OCI-LY7 (cell line): Measurements from ENCODE around the gene RBM44. TPM values are rescaled to one million over a fixed set of nuclear protein-coding genes. Genes with fewer than 3 reads are reported as not detected.

Experiments used
- BruUV-seq: library from RNA; stranded (reverse); fragments of 400-500 nt; replicated peaks from 2 replicates; lab custom pipeline; 2021; lab: Mats Ljungman, UMichigan
- CTCF ChIA-PET: fragments of 300-600 bp; sonication (Branson Sonifier 250); formaldehyde crosslinking; loops from one replicate; lab custom pipeline; 2022; ENCODE audit warnings: antibody characterized with exemption; ENCODE audit not compliant: unreplicated experiment; lab: Charles Lee
- POLR2A ChIA-PET: fragments of 300-600 bp; sonication (Branson Sonifier 250); formaldehyde crosslinking; loops from one replicate; lab custom pipeline; 2022; ENCODE audit warnings: antibody characterized with exemption; lab: Charles Lee
- DNase-seq: peaks from one replicate; pipeline ENCODE4 v3.0.0-alpha.2; 2015; ENCODE audit warnings: low spot score
- H2AFZ ChIP-seq: fragments of 200-600 bp; sonication (generic), shearing (Covaris generic); 2 replicates; pipeline ENCODE4 v1.6.1; 2014; ENCODE audit warnings: mild to moderate bottlenecking, antibody characterized with exemption, low read length, moderate library complexity
- H3K27ac ChIP-seq: fragments of 200-600 bp; sonication (generic); 2 replicates; pipeline ENCODE4 v1.5.1; 2014; ENCODE audit warnings: mixed run types, low read depth, mild to moderate bottlenecking, moderate library complexity, low read length, inconsistent platforms; ENCODE audit not compliant: poor library complexity, severe bottlenecking
- H3K36me3 ChIP-seq: fragments of 200-600 bp; sonication (generic); 2 replicates; pipeline ENCODE4 v1.6.1; 2014; ENCODE audit warnings: mild to moderate bottlenecking, antibody characterized with exemption, low read length, moderate library complexity, mixed read lengths; ENCODE audit not compliant: insufficient read depth
- H3K4me1 ChIP-seq: fragments of 200-600 bp; sonication (generic); 2 replicates; pipeline ENCODE4 v1.5.1; 2014; ENCODE audit warnings: mild to moderate bottlenecking, low read length; ENCODE audit not compliant: insufficient read depth, poor library complexity, severe bottlenecking
- H3K4me2 ChIP-seq: fragments of 200-600 bp; sonication (generic); 2 replicates; pipeline ENCODE4 v1.6.1; 2014; ENCODE audit warnings: mild to moderate bottlenecking, low read length
- H3K4me3 ChIP-seq: fragments of 200-600 bp; sonication (generic); 2 replicates; pipeline ENCODE4 v1.5.1; 2014; ENCODE audit warnings: mild to moderate bottlenecking, low read depth, low read length; ENCODE audit not compliant: poor library complexity, severe bottlenecking
- H3K79me2 ChIP-seq: fragments of 200-600 bp; sonication (generic); 2 replicates; pipeline ENCODE4 v1.6.1; 2016; ENCODE audit warnings: low read depth, mild to moderate bottlenecking, low read length, moderate library complexity, mixed read lengths; ENCODE audit not compliant: insufficient read depth
- H3K9me2 ChIP-seq: fragments of 200-600 bp; sonication (generic); 2 replicates; pipeline ENCODE4 v1.6.1; 2016; ENCODE audit warnings: mild to moderate bottlenecking, low read length, mixed read lengths; ENCODE audit not compliant: insufficient read depth
- H3K9me3 ChIP-seq: fragments of 200-600 bp; sonication (generic); 2 replicates; pipeline ENCODE4 v1.6.1; 2014; ENCODE audit warnings: mild to moderate bottlenecking, mixed run types, low read length, mixed read lengths
- H4K20me1 ChIP-seq: fragments of 200-600 bp; sonication (generic); 2 replicates; pipeline ENCODE4 v1.6.1; 2014; ENCODE audit warnings: mild to moderate bottlenecking, antibody characterized with exemption, low read length, moderate library complexity, mixed read lengths; ENCODE audit not compliant: insufficient read depth
- EZH2phosphoT487 ChIP-seq: fragments of 200-600 bp; sonication (generic); IDR thresholded peaks from 2 replicates; pipeline ENCODE4 v1.6.1; 2018; ENCODE audit warnings: low read depth, borderline replicate concordance, mild to moderate bottlenecking, mixed run types, antibody characterized with exemption, low read length, moderate library complexity, mixed read lengths
- intact Hi-C: fragments of 100-400 bp; cut with micrococcal nuclease; formaldehyde crosslinking; loops from one replicate; pipeline ENCODE4 v1.10.0; 2022; ENCODE audit not compliant: unreplicated experiment
- total RNA-seq, 2 experiments: library from RNA; depleted of rRNA in 1 of 2; stranded (reverse); fragments of >200 nt in 1 of 2; shearing (Covaris generic) in 1 of 2; gene quantifications; 2 replicates each; pipeline ENCODE4 v1.2.3, GENCODE V29; 2014 to 2022
- TF ChIP-seq, protein P1 (sequence below): fragments of 200-600 bp; sonication (generic); conservative IDR thresholded peaks from 2 replicates; pipeline ENCODE4 v1.5.1; 2014; ENCODE audit warnings: mild to moderate bottlenecking, antibody characterized with exemption, low read length, moderate library complexity, mixed read lengths

Gene RBM44
- total RNA-seq, 2 experiments from 2014 or later = 0.72 to 1.2 TPM

DNA sequence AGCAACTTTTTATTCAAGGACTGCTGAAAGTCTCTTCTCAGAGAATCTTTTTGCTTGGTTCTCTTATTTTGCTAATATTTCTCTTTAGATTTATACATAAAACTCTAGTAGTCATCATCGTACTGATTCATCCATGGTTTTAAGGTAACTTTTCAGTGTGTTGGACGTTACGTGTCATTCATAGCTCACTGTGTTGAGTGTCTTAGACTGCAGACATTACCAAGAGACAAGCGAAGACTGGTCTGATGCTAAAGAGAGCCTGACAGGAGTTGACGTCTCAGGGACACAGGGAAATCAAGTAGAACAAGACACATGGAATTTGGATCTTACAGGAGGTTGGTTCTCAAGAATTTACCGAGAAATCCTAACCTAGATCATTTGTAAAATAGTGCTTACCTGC is 25.5 kb downstream of the RBM44 start:
- H3K4me1 ChIP-seq = no peaks in the 10 kb centered on the region
- H3K9me2 ChIP-seq = no peaks in the 10 kb centered on the region
- DNase-seq = no peak
- no peaks in the 10 kb centered on the region for H3K79me2 ChIP-seq
- H3K27ac ChIP-seq = no peak overlapping the region
- no peaks in the 10 kb centered on the region for H4K20me1 ChIP-seq
- BruUV-seq = no TSS peak
- H3K4me3 ChIP-seq = no peak overlapping the region
- ChIA-PET POLR2A (interaction anchor here (0.7 kb wide), 1 partner anchor 207 kb away, joined by 3 read pairs; no protein-coding TSS in a partner anchor), CTCF (no interaction called here)
- H2AFZ ChIP-seq = no peak overlapping the region
- no peaks in the 10 kb centered on the region for H3K9me3 ChIP-seq
- no peaks in the 10 kb centered on the region for H3K36me3 ChIP-seq
- no peak overlapping the region for H3K4me2 ChIP-seq
- TF ChIP-seq, protein P1, sequence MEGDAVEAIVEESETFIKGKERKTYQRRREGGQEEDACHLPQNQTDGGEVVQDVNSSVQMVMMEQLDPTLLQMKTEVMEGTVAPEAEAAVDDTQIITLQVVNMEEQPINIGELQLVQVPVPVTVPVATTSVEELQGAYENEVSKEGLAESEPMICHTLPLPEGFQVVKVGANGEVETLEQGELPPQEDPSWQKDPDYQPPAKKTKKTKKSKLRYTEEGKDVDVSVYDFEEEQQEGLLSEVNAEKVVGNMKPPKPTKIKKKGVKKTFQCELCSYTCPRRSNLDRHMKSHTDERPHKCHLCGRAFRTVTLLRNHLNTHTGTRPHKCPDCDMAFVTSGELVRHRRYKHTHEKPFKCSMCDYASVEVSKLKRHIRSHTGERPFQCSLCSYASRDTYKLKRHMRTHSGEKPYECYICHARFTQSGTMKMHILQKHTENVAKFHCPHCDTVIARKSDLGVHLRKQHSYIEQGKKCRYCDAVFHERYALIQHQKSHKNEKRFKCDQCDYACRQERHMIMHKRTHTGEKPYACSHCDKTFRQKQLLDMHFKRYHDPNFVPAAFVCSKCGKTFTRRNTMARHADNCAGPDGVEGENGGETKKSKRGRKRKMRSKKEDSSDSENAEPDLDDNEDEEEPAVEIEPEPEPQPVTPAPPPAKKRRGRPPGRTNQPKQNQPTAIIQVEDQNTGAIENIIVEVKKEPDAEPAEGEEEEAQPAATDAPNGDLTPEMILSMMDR = no peak
- intact Hi-C loops = no loop called here

DNA sequence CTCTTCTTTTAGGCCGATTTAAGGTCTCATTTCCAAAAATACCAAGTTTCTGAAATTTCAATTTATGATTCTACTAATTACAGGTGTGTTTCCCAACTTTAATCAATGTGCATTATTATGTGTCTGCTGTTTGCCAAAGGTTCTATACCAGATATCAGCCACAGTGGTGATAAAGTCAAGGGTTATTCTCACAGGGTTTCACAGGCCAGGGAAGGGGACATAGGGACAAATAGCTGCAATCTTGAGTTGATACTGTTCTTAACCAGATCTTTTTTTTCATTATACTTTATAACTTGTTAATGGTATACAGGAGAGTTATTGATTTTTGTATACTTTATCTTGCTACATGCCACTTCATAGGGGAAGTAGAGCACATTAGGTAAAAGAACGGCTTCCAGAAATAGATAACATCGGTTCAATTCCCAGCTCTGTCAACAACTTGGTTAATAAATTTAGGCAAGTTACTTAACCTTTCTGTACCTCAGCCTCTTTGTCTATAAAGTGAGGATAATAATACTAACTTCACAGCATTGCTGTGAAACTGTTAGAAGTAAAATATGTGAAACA is 28.9 kb downstream of the RBM44 start:
- H3K79me2 ChIP-seq = no peaks in the 10 kb centered on the region
- no peak overlapping the region for H3K4me3 ChIP-seq
- POLR2A ChIA-PET = interaction anchor here (1.4 to 1.8 kb wide), 2 partner anchors 8 to 15 kb away, joined by 5 to 6 read pairs; no protein-coding TSS in a partner anchor
- intact Hi-C loops = no loop called here
- H2AFZ ChIP-seq = no peak overlapping the region
- no peaks in the 10 kb centered on the region for H3K36me3 ChIP-seq
- CTCF ChIA-PET = no interaction called here
- no TSS peak for BruUV-seq
- no peak for TF ChIP-seq EZH2phosphoT487
- TF ChIP-seq, protein P1 = no peak
- no peaks in the 10 kb centered on the region for H3K4me1 ChIP-seq
- H3K27ac ChIP-seq = no peak overlapping the region
- H3K9me3 ChIP-seq = no peaks in the 10 kb centered on the region
- H3K9me2 ChIP-seq = no peaks in the 10 kb centered on the region
- no peak for DNase-seq
- H4K20me1 ChIP-seq = no peaks in the 10 kb centered on the region
- no peak overlapping the region for H3K4me2 ChIP-seq

DNA sequence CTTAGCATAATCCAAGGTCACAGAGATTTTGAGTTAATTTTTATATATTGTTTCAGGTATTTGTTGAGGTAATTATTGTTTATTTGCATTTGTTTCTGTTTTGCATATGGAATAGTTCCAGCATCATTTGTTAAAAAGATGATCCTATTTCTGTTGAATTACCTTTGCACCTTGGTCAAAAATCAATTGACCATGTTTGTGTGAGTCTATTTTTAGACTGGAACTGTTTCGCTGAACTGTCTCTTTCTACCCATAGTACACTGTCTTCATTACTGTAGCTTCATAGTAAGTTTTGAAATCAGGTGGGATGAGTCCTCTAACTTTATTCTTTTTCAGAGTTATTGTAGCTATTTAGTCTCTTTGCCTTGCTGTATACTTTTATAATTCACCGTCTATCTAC is 31.9 kb downstream of the RBM44 start:
- Histone ChIP-seq H3K79me2 (no peaks in the 10 kb centered on the region), H3K27ac (no peak overlapping the region), H2AFZ (no peak overlapping the region), H4K20me1 (no peaks in the 10 kb centered on the region), H3K4me1 (no peaks in the 10 kb centered on the region), H3K9me2 (no peaks in the 10 kb centered on the region), H3K9me3 (no peaks in the 10 kb centered on the region), H3K4me2 (no peak overlapping the region), H3K36me3 (no peaks in the 10 kb centered on the region), H3K4me3 (no peak overlapping the region)
- no peak for DNase-seq
- ChIA-PET POLR2A (no interaction called here), CTCF (no interaction called here)
- BruUV-seq = no TSS peak
- TF ChIP-seq, protein P1 = no peak
- TF ChIP-seq EZH2phosphoT487 = no peak
- intact Hi-C loops = no loop called here
